AG04449 (cell line): Measurements from ENCODE around the gene SASH3.

ENCODE experiments used
- CTCF ChIA-PET: fragments of 350-600 bp; formaldehyde crosslinking; extraction: SDS; loops from one replicate; lab custom pipeline; 2021; ENCODE audit warnings: antibody characterized with exemption; lab: Yijun Ruan, JAX
- POLR2A ChIA-PET: fragments of 400-600, 350-600 bp; formaldehyde crosslinking; extraction: SDS; loops from one replicate; lab custom pipeline; 2020; ENCODE audit warnings: antibody characterized with exemption, inconsistent platforms; lab: Yijun Ruan, JAX
- DNase-seq: peaks from one replicate; pipeline ENCODE4 v3.0.0-alpha.2; 2010; ENCODE audit warnings: low read depth, low spot score
- H3K4me3 ChIP-seq: 2 replicates; pipeline ENCODE4 v1.5.1; 2011; ENCODE audit warnings: low read depth, mild to moderate bottlenecking, control low read depth, low read length
- CTCF ChIP-seq: IDR thresholded peaks from one replicate; pipeline ENCODE4 v1.5.1; 2011; ENCODE audit warnings: mild to moderate bottlenecking, moderate library complexity, low read length, control low read depth, inconsistent platforms; ENCODE audit not compliant: insufficient read depth; ENCODE audit errors: missing control alignments

The SASH3 gene

GRCh38 chrX:129772796-129773431 lies 6.8 kb upstream of the SASH3 start:
- ChIA-PET CTCF (no interaction called here), POLR2A (no interaction called here)
- no peak for DNase-seq
- no peak for TF ChIP-seq CTCF
- no peak overlapping the region for H3K4me3 ChIP-seq

GRCh38 chrX:129773649-129774458 lies 5.9 kb upstream of the SASH3 start:
- ChIA-PET CTCF (no interaction called here), POLR2A (interaction anchor here (0.7 kb wide), 1 partner anchor 61 kb away, joined by 9 read pairs; no protein-coding TSS in a partner anchor)
- no peak overlapping the region for H3K4me3 ChIP-seq
- DNase-seq = no peak
- no peak for TF ChIP-seq CTCF

- DNase-seq = no peak
- no peak overlapping the region for H3K4me3 ChIP-seq
- no peak for TF ChIP-seq CTCF
- ChIA-PET CTCF (no interaction called here), POLR2A (no interaction called here)
Observed at GRCh38 chrX:129777218-129778030, 2.3 kb upstream of the SASH3 start.

- no peak overlapping the region for H3K4me3 ChIP-seq
- no peak for DNase-seq
- TF ChIP-seq CTCF = no peak
- ChIA-PET POLR2A (no interaction called here), CTCF (no interaction called here)
Observed at GRCh38 chrX:129779086-129779672, 570 bp upstream of the SASH3 start.

GRCh38 chrX:129780441-129781105 lies 824 bp downstream of the SASH3 start:
- no peak for TF ChIP-seq CTCF
- POLR2A ChIA-PET = no interaction called here
- CTCF ChIA-PET = no interaction called here
- H3K4me3 ChIP-seq = no peak overlapping the region
- no peak for DNase-seq
